NCI-H524 (cell line): Measurements from ENCODE around the gene FKBP11.
"Not testable (repeated sequence)": the region's sequence is repeated elsewhere in the genome, so short reads cannot be mapped to it uniquely, and the experiment has no call there.

ENCODE experiments used
- DNase-seq, 2 experiments: peaks; one replicate each; lab custom pipeline; 2025; lab: John Stamatoyannopoulos, UW

FKBP11 gene

GRCh38 chr12:48954841-48955501 is 29.7 kb upstream of the FKBP11 start:
- no peak for DNase-seq

- DNase-seq = no peak
Measured at GRCh38 chr12:48954061-48954460, 28.8 kb upstream of the FKBP11 start.

- DNase-seq = peak in 1 of 2 experiments; percentile 3
Measured at GRCh38 chr12:48952691-48953090, 27.4 kb upstream of the FKBP11 start.

GRCh38 chr12:48947727-48948126 is 22.4 kb upstream of the FKBP11 start:
- no peak for DNase-seq

GRCh38 chr12:48946943-48947342 is 21.7 kb upstream of the FKBP11 start:
- DNase-seq = no peak

- no peak for DNase-seq
Measured at GRCh38 chr12:48946205-48946604, 20.9 kb upstream of the FKBP11 start.

- DNase-seq = no peak
Measured at GRCh38 chr12:48943221-48943620, 17.9 kb upstream of the FKBP11 start.

- DNase-seq = no peak
Measured at GRCh38 chr12:48940181-48940580, 14.9 kb upstream of the FKBP11 start.

GRCh38 chr12:48938805-48939204 is 13.5 kb upstream of the FKBP11 start:
- no peak for DNase-seq

GRCh38 chr12:48937170-48937569 is 11.9 kb upstream of the FKBP11 start:
- DNase-seq = peak in 1 of 2 experiments; percentile 6

GRCh38 chr12:48936379-48936979 is 11.2 kb upstream of the FKBP11 start:
- peak; percentile 30 to 61 for DNase-seq

GRCh38 chr12:48934312-48934706 is 9.0 kb upstream of the FKBP11 start:
- DNase-seq = peak in 1 of 2 experiments; percentile 17

GRCh38 chr12:48933664-48934311 is 8.5 kb upstream of the FKBP11 start:
- DNase-seq = no peak

GRCh38 chr12:48932878-48933277 is 7.6 kb upstream of the FKBP11 start:
- DNase-seq = no peak

- no peak for DNase-seq
Measured at GRCh38 chr12:48930475-48930874, 5.2 kb upstream of the FKBP11 start.

- no peak for DNase-seq
Measured at GRCh38 chr12:48929551-48929950, 4.3 kb upstream of the FKBP11 start.

- no peak for DNase-seq
Measured at GRCh38 chr12:48927261-48927660, 2.0 kb upstream of the FKBP11 start.

GRCh38 chr12:48924617-48925303 is 532 bp downstream of the FKBP11 start:
- peak in 1 of 2 experiments; percentile 31 for DNase-seq

- DNase-seq = no peak
Measured at GRCh38 chr12:48923117-48923516, 2.2 kb downstream of the FKBP11 start.

- no peak for DNase-seq
Measured at GRCh38 chr12:48917857-48918537, 7.3 kb downstream of the FKBP11 start.

- no peak for DNase-seq
Measured at GRCh38 chr12:48910196-48910595, 15.1 kb downstream of the FKBP11 start.

- DNase-seq = not testable (repeated sequence)
Measured at GRCh38 chr12:48909698-48910097, 15.6 kb downstream of the FKBP11 start.
